Measurements from ENCODE around the gene M1AP.

- TF ChIP-seq CTCF (conservative IDR thresholded peaks at IDR 0.05 in 1 of 2, IDR thresholded peaks at IDR 0.05 in 1 of 2; ENCODE audit: low read depth in 1 of 2, low read length in 2 of 2) = no peak
- TF ChIP-seq EZH2 (IDR thresholded peaks at IDR 0.05; ENCODE audit: low read length, missing control alignments) = no peak
Observed at GRCh38 chr2:74537140-74537539, 111.0 kb downstream of the M1AP start.

Data from fibroblast of lung (primary cell).